Measurements from ENCODE around the gene IGDCC3.
A peak's percentile ranks its signal among the peaks of the same experiment; 100 is the strongest.

The IGDCC3 gene

DNA sequence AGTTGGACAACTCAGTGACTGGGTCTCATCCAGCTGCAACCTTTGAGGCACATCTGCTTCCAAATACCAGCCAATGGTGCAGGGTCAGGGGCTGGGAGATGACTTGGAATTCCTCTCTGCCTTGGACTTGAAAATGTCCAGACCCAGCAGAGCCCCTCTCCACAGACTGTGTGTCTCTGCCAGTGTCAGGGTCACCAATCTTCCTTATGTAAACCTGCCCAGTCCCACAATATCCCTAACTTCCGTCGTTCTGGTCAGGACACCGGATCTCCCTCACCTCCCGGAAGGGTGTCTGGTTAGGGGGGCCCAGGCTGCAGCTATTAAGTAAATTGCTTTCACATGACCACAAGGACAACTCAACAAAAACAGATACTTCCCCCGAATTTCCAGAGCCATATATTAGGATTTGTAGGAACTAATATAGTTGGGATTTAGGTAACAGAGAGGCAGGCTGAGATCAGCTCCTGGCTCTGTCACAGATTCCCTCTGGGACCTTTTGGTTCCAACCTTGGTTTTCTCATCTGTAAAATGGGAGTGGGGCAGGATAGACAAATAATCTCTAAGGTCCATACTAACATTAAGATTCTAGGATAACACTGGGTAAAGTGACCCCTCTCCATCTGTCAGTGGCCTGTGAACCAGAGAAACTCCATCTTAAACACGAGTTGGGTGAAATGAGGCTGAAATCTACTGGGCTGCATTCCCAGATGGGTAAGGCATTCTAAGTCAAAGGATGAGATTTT is 30.8 kb downstream of the IGDCC3 start:
- no peak for DNase-seq (ENCODE audit: low read depth in 2 of 2)
- TF ChIP-seq, protein P1, sequence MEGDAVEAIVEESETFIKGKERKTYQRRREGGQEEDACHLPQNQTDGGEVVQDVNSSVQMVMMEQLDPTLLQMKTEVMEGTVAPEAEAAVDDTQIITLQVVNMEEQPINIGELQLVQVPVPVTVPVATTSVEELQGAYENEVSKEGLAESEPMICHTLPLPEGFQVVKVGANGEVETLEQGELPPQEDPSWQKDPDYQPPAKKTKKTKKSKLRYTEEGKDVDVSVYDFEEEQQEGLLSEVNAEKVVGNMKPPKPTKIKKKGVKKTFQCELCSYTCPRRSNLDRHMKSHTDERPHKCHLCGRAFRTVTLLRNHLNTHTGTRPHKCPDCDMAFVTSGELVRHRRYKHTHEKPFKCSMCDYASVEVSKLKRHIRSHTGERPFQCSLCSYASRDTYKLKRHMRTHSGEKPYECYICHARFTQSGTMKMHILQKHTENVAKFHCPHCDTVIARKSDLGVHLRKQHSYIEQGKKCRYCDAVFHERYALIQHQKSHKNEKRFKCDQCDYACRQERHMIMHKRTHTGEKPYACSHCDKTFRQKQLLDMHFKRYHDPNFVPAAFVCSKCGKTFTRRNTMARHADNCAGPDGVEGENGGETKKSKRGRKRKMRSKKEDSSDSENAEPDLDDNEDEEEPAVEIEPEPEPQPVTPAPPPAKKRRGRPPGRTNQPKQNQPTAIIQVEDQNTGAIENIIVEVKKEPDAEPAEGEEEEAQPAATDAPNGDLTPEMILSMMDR (IDR thresholded peaks at IDR 0.05; ENCODE audit: low read depth, low read length), result no peak
- H3K4me3 ChIP-seq (replicated peaks in 1 of 2; ENCODE audit: low read depth in 2 of 2, low read length in 2 of 2), result no peak overlapping the region

DNA sequence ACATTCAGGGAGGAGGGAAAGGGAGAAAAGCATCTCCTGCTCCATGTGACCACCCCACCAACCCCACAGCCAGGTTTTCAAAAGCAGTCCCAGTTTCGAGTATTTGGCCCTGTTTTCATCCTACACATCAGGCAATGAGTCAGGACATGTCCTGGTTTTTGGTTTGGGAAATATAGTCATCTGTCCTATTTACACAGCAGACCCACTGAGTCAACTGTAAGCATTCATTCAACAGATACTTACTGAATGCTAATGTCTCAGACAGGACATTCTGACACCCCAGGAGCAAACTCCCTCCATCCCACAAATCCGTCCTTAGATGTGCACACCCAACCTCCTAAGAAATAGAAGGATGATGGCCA is 32.9 kb downstream of the IGDCC3 start:
- no peak overlapping the region for H3K4me3 ChIP-seq (replicated peaks in 1 of 2; ENCODE audit: low read depth in 2 of 2, low read length in 2 of 2)
- peak in 1 of 2 donors; percentile 5 for DNase-seq (ENCODE audit: low read depth in 2 of 2)
- TF ChIP-seq, protein P1 (IDR thresholded peaks at IDR 0.05; ENCODE audit: low read depth, low read length), result no peak

GRCh38 chr15:65344214-65344913 is 33.4 kb downstream of the IGDCC3 start:
- TF ChIP-seq, protein P1 (IDR thresholded peaks at IDR 0.05; ENCODE audit: low read depth, low read length), result no peak
- no peak overlapping the region for H3K4me3 ChIP-seq (replicated peaks in 1 of 2; ENCODE audit: low read depth in 2 of 2, low read length in 2 of 2)
- no peak for DNase-seq (ENCODE audit: low read depth in 2 of 2)

DNA sequence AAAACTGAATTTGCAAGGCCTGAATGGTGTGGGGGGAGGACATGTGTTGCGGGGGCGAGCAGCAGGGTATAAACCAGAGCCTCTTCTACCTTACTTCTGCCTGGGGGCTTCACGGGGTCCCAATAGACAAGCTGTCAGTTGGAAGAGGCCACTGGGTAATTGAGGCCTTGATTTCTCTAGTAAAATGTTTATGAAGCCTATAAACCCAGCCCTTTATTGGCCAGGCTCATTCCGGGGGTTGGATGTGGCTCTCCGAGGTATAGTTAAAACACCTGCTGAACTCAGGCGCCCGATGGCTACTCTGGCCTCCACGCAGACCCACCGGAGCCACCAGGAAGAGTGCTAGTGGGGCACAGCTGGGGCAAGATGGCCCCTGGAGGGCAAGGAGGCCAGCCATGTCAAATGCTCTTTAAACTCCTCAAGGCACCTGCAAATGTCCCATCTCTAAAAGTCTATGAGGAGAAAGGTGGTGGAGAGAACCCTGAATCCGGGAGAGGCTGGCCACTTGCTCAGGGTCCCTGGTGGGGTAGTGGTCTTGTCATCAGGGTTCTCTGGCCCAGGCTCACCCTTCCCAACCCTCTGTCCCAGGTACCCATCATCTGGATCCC is 34.3 kb downstream of the IGDCC3 start:
- TF ChIP-seq, protein P1 (IDR thresholded peaks at IDR 0.05; ENCODE audit: low read depth, low read length), result no peak
- DNase-seq (ENCODE audit: low read depth in 2 of 2), result no peak
- no peak overlapping the region for H3K4me3 ChIP-seq (replicated peaks in 1 of 2; ENCODE audit: low read depth in 2 of 2, low read length in 2 of 2)

GRCh38 chr15:65342493-65342892 is 35.3 kb downstream of the IGDCC3 start:
- no peak for DNase-seq (ENCODE audit: low read depth in 2 of 2)
- no peak overlapping the region for H3K4me3 ChIP-seq (replicated peaks in 1 of 2; ENCODE audit: low read depth in 2 of 2, low read length in 2 of 2)
- TF ChIP-seq, protein P1 (IDR thresholded peaks at IDR 0.05; ENCODE audit: low read depth, low read length), result no peak

DNA sequence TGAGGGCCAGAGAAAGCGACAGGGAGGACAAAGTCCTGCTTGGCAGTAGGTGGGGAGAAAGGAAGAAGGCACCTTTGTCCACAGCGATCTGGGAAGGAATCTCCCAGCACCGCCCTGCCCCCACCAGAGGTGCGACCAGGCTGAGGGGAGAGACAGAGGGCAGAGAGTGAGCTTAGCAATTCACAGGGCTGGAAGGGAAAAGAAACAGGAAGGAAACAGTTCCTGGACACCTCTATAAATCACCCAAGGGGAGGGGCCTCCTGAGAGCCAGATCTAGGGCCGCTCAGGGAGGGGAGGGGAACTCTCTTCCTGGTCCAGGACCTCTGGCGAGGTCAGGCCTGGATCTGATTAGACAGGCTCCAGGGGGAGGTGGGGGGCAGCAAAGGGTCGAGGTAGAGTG is 37.9 kb downstream of the IGDCC3 start:
- no peak for DNase-seq (ENCODE audit: low read depth in 2 of 2)
- no peak overlapping the region for H3K4me3 ChIP-seq (replicated peaks in 1 of 2; ENCODE audit: low read depth in 2 of 2, low read length in 2 of 2)
- TF ChIP-seq, protein P1 (IDR thresholded peaks at IDR 0.05; ENCODE audit: low read depth, low read length), result no peak
